GM18909 (cell line): ENCODE results near the gene ERGIC2.
"Not testable (repeated sequence)": the region's sequence is repeated elsewhere in the genome, so short reads cannot be mapped to it uniquely, and the experiment has no call there.

ENCODE experiments used
- ATAC-seq: cut with Tn5 transposase; IDR thresholded peaks from one replicate; pipeline ENCODE4 v1.9.1; 2021; ENCODE audit warnings: mild to moderate bottlenecking; ENCODE audit not compliant: unreplicated experiment, poor library complexity

The ERGIC2 gene

DNA sequence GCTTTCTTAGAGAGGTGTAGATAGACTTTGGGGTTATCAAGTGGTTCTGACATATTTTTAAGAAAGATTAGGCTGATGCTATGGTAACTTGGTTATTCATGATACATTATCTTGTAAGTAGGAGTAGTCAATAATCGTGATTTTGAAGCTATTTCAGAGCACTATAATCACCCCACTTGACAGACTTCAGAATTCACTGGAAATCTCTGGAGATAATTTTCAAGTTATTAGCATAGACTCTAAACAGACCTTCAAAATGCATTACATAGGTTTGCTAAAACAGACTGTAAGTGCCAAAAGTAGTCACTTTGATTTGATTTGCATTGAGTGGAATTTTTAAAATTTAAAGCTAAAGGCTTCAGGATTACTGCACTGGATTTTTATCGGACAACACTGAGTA lies 74.3 kb downstream of the ERGIC2 start:
- ATAC-seq: no peak

DNA sequence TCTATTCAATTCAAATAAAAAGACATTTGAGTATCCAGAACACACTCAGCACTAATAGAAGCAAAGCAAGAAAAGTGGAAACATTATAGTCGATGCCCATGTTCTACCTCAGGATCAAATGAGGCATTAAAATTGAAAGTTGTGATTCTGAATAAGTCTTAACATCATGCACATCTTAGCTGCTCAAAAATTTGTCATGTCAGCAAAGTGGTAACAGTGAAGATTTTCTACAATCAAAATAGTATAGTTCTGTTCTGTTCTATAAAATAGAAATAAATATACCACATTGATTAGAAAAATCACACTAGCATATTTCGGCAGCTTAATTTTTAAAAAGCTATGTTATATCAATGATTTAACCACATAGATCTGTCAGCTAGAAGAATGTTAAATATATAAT lies 74.7 kb downstream of the ERGIC2 start:
- ATAC-seq: no peak

DNA sequence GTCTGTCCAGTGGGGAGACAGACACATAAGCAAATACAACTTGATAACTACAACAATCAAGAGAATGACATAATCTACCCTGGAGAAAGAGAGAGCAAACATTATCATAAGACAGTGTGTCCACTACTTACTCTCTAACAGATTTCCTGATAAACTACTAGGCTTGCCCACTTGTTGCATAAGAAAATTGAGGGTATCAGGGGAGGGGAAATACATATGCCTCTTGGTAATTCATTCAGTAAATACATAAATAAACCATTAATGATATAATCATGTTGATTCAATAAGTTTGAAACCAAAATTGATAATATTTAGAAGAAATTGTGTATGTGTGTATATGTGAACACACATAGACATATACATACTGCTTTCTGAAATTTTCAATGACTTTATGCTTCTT lies 76.6 kb downstream of the ERGIC2 start:
- ATAC-seq: no peak

DNA sequence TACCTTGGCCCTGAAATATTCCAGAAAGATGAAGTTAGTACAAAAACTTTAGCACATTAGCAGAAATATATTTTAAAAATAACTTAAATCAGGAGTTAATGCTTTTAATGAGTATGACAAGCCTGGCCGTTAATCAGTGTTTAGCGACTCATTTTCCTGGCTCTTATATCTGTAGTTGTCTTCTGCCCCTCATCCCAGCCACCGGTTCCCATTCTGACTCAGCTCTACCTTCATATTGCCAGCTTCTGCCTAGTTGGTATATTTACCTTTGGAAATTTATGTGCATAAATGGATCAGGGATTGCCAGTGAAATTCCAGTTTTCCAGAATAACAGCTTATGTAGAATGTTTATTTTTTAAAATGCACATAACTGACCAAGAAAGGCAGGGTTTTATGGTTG lies 79.9 kb downstream of the ERGIC2 start:
- ATAC-seq: no peak

GRCh38 chr12:29299633-29300032 lies 81.3 kb downstream of the ERGIC2 start:
- peak; percentile 51 for ATAC-seq

- no peak for ATAC-seq
Observed at GRCh38 chr12:29291226-29291625, 89.7 kb downstream of the ERGIC2 start.

DNA sequence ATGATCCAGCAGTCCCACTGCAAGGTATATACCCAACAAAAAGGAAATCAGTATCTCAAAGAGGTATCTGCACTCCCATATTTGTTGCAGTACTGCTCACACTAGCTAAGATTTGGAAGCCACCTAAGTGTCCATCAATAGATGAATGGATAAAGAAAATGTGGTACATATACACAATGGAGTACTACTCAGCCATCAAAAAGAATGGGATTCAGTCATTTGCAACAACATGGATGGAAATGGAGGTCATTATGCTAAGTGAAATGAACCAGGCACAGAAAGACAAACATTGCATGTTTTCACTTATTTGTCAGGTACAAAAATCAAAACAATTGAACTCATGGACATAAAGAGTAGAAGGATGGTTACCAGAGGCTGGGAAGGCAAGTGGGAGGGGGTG lies 90.5 kb downstream of the ERGIC2 start:
- ATAC-seq: not testable (repeated sequence)

DNA sequence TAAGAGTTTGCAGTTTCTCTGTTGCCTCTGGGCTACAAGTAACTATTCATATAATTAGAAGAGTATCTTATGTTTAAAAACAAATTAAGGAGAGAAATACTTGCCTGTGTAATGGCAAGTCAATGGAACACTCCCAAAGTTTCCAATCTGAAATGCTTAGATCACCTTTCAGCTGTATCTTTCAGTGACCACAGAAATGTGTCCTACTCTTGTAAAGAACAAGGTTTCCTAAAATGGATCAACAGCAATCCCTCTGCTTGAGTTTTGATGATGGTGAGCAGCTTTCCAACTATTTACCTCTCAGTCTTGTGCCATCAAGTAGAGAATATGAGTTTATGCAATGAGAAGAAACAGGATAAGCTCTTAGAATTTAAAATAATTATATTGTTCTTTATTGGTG lies 92.9 kb downstream of the ERGIC2 start:
- ATAC-seq: no peak

DNA sequence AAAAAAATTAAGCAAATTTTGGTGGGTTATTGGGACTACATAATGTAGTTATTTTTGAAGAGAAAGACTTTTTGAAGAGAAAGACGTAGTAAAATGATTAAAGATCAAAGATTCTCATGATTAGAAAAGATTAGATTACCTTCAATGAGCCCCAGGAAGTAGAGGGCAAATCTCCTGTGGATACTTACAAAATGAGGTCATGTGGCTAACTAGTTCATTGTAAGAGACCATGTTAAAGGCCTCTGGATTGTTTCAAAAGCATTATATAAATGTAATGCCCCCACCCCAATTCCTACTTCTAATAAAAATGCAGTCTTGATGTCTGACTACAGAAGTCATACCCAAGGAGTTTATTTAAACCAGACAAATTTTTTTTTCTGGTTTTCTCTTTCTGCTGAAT lies 93.3 kb downstream of the ERGIC2 start:
- no peak for ATAC-seq
